HepG2 (cell line): ENCODE measurements around the gene FAIM2. TPM values are rescaled to one million over a fixed set of nuclear protein-coding genes. Genes with fewer than 3 reads are reported as not detected.
A peak's percentile ranks its signal among the peaks of the same experiment; 100 is the strongest.

Source experiments
- ARNT ChIP-seq: fragments of 450-650 bp; IDR thresholded peaks from 2 replicates; pipeline ENCODE4 v1.6.1; 2017
- CBX1 ChIP-seq: IDR thresholded peaks from one replicate; pipeline ENCODE4 v1.6.1; 2016; ENCODE audit warnings: antibody characterized with exemption, low read depth
- CBX2 ChIP-seq, 2 experiments: fragments of 200-600 bp in 1 of 2; sonication (generic); formaldehyde crosslinking in 1 of 2; IDR thresholded peaks; 2 replicates each; pipeline versions ENCODE4 v1.7.0 to v1.8.1; 2018 to 2022; ENCODE audit warnings: low read depth in 2 of 2, low read length in 1 of 2, mild to moderate bottlenecking in 1 of 2, missing genetic modification reagents in 1 of 2
- HES4 ChIP-seq: sonication (generic); formaldehyde crosslinking; IDR thresholded peaks from 2 replicates; pipeline ENCODE4 v1.9.0; 2021; ENCODE audit warnings: mild to moderate bottlenecking, missing genetic modification reagents, borderline replicate concordance
- MEIS2 ChIP-seq: sonication (generic); formaldehyde crosslinking; IDR thresholded peaks from 2 replicates; pipeline ENCODE4 v1.9.0; 2021; ENCODE audit warnings: mild to moderate bottlenecking, missing genetic modification reagents
- MYC ChIP-seq: sonication (generic); formaldehyde crosslinking; IDR thresholded peaks from 2 replicates; pipeline ENCODE4 v1.9.0; 2021; ENCODE audit warnings: missing genetic modification reagents, borderline replicate concordance
- NCOA1 ChIP-seq: sonication (generic); formaldehyde crosslinking; IDR thresholded peaks from 2 replicates; pipeline ENCODE4 v1.9.0; 2021; ENCODE audit warnings: missing genetic modification reagents
- NRL ChIP-seq: sonication (generic); formaldehyde crosslinking; IDR thresholded peaks from 2 replicates; pipeline ENCODE4 v1.5.0; 2020; ENCODE audit warnings: missing genetic modification reagents, mild to moderate bottlenecking, moderate library complexity, borderline replicate concordance
- PRPF4 ChIP-seq: fragments of 200-400 bp; formaldehyde crosslinking; IDR thresholded peaks from 2 replicates; pipeline ENCODE4 v1.6.1; 2016; ENCODE audit warnings: low read length, low read depth; ENCODE audit not compliant: poor library complexity, severe bottlenecking
- RFX5 ChIP-seq: IDR thresholded peaks from 2 replicates; pipeline ENCODE4 v1.6.1; 2011; ENCODE audit warnings: low read depth, low read length, improper control_type of control experiment
- SIN3B ChIP-seq: fragments of 150-350 bp; IDR thresholded peaks from 2 replicates; pipeline ENCODE4 v1.6.1; 2014; ENCODE audit warnings: low read length
- ZNF121 ChIP-seq: sonication (generic); formaldehyde crosslinking; IDR thresholded peaks from 2 replicates; pipeline ENCODE4 v1.5.0; 2020; ENCODE audit warnings: mild to moderate bottlenecking, missing genetic modification reagents
- ZNF234 ChIP-seq: sonication (generic); formaldehyde crosslinking; conservative IDR thresholded peaks from 2 replicates; pipeline ENCODE4 v1.5.1; 2020; ENCODE audit warnings: mild to moderate bottlenecking, missing genetic modification reagents
- ZNF510 ChIP-seq: sonication (generic); formaldehyde crosslinking; IDR thresholded peaks from 2 replicates; pipeline ENCODE4 v1.4.0; 2020; ENCODE audit warnings: low read depth, mild to moderate bottlenecking, missing genetic modification reagents
- ZNF614 ChIP-seq: IDR thresholded peaks from 2 replicates; pipeline ENCODE4 v1.6.1; 2018; ENCODE audit warnings: missing biosample characterization, missing genetic modification reagents, inconsistent platforms, borderline replicate concordance
- polyA plus RNA-seq, 8 experiments: library from polyadenylated mRNA; depleted of rRNA in 3 of 8; stranded (reverse) in 7 of 8; unstranded in 1 of 8; fragments of >200 nt; fragmentation: Illumina TruSeq in 4 of 8; extraction: Trizol in 4 of 8; gene quantifications; 2 replicates each; pipeline versions ENCODE4 v1.2.1 to v1.2.3, GENCODE V29; 2011 to 2016; ENCODE audit warnings: low read depth in 4 of 8, missing spikeins in 1 of 8, mixed read lengths in 1 of 8; ENCODE audit not compliant: insufficient read depth in 1 of 8
- total RNA-seq, 5 experiments: library from RNA; depleted of rRNA; stranded (reverse); fragments of >200 nt; fragmentation: Illumina TruSeq; extraction: Trizol; gene quantifications; 2 replicates each; pipeline ENCODE4 v1.2.3, GENCODE V29; 2016; ENCODE audit warnings: low read depth in 1 of 5
- TF ChIP-seq, protein P1 (sequence below): sonication (generic); formaldehyde crosslinking; conservative IDR thresholded peaks from 2 replicates; pipeline ENCODE4 v1.4.0; 2020; ENCODE audit warnings: mild to moderate bottlenecking, missing genetic modification reagents, moderate library complexity
- TF ChIP-seq, protein P2 (sequence below): sonication (generic); formaldehyde crosslinking; IDR thresholded peaks from 2 replicates; pipeline ENCODE4 v1.5.1; 2020; ENCODE audit warnings: mild to moderate bottlenecking, moderate library complexity, missing genetic modification reagents
- TF ChIP-seq, protein P3 (sequence below): sonication (generic); formaldehyde crosslinking; IDR thresholded peaks from 2 replicates; pipeline ENCODE4 v1.5.0; 2020; ENCODE audit warnings: mild to moderate bottlenecking, missing genetic modification reagents

FAIM2 gene
- total and polyA plus RNA-seq, 2 of the 13 experiments (the other 11 are each of a cell fraction or from before 2014, with no cell fraction given) = not detected

DNA sequence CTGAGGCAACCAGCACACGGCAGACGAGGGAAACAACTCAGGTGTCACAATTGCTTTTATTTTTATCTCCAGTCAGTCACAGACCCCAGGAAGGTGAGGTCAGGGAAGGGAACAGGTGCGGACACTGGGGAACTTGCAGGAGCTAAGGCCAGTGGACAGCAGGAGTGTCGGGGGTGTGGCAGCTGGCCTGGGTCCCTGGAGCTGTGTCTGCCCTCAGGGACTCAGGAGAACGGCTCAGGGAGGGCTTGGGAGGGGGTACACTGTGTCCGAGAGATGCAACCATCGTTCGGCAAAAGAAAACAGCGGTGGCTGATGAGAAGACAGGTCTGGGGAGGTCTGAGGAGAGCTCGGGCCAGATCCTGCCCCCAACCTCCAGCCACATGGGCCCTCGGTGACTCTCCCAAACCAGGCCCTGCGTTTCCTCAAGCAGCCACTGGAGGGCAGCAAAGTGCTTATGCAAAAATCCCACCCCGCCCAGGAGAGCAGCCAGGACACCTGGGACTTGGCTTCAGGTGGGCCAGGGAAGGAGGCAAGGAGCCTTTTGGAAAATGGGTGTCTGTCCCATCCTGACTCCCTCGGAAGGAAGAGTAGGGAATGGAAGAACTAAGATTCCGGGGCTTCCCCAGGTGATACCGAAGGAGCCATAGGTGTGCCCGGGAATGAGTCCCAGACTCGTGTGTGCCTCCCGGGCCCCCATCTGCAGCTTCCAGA, 36.7 kb downstream of the FAIM2 start (continued):
- TF ChIP-seq, protein P1, sequence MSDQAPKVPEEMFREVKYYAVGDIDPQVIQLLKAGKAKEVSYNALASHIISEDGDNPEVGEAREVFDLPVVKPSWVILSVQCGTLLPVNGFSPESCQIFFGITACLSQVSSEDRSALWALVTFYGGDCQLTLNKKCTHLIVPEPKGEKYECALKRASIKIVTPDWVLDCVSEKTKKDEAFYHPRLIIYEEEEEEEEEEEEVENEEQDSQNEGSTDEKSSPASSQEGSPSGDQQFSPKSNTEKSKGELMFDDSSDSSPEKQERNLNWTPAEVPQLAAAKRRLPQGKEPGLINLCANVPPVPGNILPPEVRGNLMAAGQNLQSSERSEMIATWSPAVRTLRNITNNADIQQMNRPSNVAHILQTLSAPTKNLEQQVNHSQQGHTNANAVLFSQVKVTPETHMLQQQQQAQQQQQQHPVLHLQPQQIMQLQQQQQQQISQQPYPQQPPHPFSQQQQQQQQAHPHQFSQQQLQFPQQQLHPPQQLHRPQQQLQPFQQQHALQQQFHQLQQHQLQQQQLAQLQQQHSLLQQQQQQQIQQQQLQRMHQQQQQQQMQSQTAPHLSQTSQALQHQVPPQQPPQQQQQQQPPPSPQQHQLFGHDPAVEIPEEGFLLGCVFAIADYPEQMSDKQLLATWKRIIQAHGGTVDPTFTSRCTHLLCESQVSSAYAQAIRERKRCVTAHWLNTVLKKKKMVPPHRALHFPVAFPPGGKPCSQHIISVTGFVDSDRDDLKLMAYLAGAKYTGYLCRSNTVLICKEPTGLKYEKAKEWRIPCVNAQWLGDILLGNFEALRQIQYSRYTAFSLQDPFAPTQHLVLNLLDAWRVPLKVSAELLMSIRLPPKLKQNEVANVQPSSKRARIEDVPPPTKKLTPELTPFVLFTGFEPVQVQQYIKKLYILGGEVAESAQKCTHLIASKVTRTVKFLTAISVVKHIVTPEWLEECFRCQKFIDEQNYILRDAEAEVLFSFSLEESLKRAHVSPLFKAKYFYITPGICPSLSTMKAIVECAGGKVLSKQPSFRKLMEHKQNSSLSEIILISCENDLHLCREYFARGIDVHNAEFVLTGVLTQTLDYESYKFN (CRISPR knock-in tag) = no peak
- TF ChIP-seq MEIS2 (CRISPR knock-in tag) (no peak), ZNF510 (no peak), ZNF614 (CRISPR knock-in tag) (no peak), ZNF121 (CRISPR knock-in tag) (no peak), CBX2 (IDR thresholded peaks at IDR 0.05; ENCODE audit: low read depth, low read length) (no peak), CBX2 (CRISPR knock-in tag; IDR thresholded peaks at IDR 0.05; ENCODE audit: low read depth) (no peak), ZNF234 (no peak), NRL (CRISPR knock-in tag) (no peak), SIN3B (no peak), NCOA1 (CRISPR knock-in tag) (no peak), RFX5 (no peak), CBX1 (no peak), HES4 (CRISPR knock-in tag) (no peak), ARNT (no peak), PRPF4 (no peak), MYC (CRISPR knock-in tag) (no peak)
- TF ChIP-seq, protein P2, sequence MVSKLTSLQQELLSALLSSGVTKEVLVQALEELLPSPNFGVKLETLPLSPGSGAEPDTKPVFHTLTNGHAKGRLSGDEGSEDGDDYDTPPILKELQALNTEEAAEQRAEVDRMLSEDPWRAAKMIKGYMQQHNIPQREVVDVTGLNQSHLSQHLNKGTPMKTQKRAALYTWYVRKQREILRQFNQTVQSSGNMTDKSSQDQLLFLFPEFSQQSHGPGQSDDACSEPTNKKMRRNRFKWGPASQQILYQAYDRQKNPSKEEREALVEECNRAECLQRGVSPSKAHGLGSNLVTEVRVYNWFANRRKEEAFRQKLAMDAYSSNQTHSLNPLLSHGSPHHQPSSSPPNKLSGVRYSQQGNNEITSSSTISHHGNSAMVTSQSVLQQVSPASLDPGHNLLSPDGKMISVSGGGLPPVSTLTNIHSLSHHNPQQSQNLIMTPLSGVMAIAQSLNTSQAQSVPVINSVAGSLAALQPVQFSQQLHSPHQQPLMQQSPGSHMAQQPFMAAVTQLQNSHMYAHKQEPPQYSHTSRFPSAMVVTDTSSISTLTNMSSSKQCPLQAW (CRISPR knock-in tag) = peak; percentile 27; the same call in 1 of the 2 replicates
- TF ChIP-seq, protein P3, sequence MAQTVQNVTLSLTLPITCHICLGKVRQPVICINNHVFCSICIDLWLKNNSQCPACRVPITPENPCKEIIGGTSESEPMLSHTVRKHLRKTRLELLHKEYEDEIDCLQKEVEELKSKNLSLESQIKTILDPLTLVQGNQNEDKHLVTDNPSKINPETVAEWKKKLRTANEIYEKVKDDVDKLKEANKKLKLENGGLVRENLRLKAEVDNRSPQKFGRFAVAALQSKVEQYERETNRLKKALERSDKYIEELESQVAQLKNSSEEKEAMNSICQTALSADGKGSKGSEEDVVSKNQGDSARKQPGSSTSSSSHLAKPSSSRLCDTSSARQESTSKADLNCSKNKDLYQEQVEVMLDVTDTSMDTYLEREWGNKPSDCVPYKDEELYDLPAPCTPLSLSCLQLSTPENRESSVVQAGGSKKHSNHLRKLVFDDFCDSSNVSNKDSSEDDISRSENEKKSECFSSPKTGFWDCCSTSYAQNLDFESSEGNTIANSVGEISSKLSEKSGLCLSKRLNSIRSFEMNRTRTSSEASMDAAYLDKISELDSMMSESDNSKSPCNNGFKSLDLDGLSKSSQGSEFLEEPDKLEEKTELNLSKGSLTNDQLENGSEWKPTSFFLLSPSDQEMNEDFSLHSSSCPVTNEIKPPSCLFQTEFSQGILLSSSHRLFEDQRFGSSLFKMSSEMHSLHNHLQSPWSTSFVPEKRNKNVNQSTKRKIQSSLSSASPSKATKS (CRISPR knock-in tag) = no peak
